GM10266 (cell line): ENCODE data around the gene SH3BP5.

Source experiments
- DNase-seq: peaks from one replicate; pipeline ENCODE4 v3.0.0; 2012; ENCODE audit errors: extremely low spot score
- TF ChIP-seq, protein P1 (sequence below): IDR thresholded peaks from 2 replicates; pipeline ENCODE4 v1.5.1; 2012; ENCODE audit warnings: mild to moderate bottlenecking, low read depth; ENCODE audit not compliant: control insufficient read depth, insufficient read depth; ENCODE audit errors: missing control alignments

Gene SH3BP5, protein sequence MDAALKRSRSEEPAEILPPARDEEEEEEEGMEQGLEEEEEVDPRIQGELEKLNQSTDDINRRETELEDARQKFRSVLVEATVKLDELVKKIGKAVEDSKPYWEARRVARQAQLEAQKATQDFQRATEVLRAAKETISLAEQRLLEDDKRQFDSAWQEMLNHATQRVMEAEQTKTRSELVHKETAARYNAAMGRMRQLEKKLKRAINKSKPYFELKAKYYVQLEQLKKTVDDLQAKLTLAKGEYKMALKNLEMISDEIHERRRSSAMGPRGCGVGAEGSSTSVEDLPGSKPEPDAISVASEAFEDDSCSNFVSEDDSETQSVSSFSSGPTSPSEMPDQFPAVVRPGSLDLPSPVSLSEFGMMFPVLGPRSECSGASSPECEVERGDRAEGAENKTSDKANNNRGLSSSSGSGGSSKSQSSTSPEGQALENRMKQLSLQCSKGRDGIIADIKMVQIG

DNA sequence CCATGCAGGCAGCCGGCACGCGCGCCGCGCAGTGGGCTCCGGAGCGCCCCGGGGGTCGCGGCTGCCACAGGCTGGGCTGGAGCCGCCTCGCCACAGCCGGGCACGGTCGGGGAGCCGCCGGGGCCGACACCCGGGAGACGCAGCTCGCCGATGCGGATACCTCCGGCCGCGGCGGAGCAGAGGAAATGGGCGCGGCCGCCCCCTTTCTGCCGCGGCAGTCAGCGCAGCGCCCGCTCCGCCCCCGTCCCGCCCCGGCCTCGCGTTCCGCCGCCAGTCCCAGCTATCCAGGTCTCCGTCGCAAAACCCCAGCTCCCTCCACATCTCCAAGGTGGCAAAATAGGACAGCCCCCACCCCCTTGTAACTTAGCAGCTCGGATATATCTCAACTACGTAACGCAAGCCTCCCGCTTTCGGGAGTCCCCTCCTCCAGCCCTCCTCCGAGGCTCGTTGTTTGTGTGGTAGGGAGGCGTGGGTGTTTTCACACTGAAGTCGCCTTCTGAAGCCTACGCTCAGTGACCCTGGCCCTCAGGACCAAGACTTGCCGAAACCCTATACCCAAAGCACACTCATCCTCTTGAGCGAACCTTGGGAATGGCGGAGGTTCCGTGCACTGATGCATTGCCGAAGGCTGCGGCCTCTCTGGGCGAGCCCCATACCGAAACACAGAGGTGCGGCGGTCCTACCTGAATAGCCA, at the start of gene SH3BP5:
SH3BP5 (minus strand) TSS at position 182 of the 694 bp plus-strand sequence; CDS start at position 4, 178 bp downstream.
- peak; percentile 86 for DNase-seq
- TF ChIP-seq, protein P1, sequence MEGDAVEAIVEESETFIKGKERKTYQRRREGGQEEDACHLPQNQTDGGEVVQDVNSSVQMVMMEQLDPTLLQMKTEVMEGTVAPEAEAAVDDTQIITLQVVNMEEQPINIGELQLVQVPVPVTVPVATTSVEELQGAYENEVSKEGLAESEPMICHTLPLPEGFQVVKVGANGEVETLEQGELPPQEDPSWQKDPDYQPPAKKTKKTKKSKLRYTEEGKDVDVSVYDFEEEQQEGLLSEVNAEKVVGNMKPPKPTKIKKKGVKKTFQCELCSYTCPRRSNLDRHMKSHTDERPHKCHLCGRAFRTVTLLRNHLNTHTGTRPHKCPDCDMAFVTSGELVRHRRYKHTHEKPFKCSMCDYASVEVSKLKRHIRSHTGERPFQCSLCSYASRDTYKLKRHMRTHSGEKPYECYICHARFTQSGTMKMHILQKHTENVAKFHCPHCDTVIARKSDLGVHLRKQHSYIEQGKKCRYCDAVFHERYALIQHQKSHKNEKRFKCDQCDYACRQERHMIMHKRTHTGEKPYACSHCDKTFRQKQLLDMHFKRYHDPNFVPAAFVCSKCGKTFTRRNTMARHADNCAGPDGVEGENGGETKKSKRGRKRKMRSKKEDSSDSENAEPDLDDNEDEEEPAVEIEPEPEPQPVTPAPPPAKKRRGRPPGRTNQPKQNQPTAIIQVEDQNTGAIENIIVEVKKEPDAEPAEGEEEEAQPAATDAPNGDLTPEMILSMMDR, result peak; percentile 67

DNA sequence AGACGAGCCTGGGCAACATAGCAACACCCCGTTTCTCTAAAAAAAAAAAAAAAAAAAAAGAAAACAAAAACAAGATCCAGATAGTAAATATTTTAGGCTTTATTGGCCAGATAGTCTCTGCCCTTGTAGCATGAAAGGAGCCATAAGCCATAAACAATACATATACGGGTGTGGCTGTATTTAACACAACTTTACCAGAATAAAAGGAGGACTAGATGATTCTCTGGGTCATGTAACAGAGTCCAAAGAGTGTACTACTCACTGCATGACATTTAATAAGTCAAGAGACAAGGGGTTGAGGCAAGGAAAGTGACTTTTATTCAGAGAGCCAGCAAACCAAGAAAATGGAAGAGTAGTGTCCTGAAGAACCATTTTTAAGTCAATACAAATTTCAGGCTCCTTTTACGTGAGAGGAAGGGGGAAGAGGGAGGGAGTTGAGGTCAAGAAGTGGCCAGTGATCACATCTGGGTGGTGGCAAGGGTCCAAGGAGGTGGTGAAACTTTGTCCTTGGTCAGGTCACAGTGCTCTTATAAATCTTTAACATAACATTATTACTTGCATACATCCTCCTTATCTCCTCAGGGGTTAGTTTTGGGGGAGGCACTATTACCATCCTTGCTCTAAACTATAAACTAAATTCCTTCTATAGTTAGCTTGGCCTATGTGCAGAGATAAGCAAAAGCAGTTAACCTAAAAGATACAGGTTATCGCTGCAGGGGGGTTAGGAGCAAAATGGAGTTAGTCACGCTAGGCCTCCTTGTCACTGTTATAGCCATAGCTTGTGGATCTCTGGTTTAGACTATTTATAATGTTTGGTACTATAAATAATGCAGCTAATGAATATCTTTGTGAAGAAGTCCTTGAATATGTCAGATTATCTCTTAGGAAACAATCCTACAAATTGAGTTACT, 48.8 kb upstream of the SH3BP5 start:
- TF ChIP-seq, protein P1, result no peak
- DNase-seq, result no peak

DNA sequence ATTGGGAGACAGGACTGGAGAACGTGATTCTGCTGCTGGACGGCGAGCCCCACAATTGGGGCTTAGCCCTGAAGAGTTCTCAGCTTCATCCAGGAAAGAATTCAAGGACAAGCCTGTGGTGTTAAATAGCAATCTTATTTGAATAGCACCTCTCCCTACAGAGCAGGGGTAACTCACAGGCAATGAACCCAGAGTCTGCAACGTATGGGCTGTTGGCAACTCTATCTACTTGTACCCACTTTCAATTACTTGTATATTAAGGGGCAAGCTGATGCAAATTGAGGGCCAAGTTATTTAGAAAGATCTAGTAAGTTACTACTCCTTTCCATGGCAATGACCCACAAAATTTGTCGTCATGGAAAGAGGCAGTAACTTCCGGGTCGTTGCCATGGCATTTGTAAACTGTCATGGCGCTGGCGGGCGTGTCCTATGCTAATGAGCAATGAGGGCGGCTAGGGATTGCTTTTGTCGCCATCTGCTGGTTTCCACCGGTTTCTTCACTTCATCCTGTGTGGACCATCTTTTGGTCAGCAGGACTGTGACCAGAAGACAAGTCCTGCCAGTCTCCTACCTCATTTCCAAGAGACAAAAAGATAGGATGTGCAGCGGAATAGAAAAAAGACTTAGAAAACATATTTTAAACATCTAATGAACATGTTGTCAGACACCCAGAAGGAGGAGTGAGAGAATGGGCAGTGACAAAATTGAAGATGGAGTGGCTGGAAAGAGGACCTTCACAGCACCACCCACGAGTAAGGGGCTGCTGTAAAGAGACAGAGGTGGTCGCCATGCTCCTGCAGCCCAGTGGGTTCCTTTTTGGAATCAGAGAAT, 45.8 kb upstream of the SH3BP5 start:
- TF ChIP-seq, protein P1, result peak; percentile 74
- DNase-seq, result peak; percentile 74

DNA sequence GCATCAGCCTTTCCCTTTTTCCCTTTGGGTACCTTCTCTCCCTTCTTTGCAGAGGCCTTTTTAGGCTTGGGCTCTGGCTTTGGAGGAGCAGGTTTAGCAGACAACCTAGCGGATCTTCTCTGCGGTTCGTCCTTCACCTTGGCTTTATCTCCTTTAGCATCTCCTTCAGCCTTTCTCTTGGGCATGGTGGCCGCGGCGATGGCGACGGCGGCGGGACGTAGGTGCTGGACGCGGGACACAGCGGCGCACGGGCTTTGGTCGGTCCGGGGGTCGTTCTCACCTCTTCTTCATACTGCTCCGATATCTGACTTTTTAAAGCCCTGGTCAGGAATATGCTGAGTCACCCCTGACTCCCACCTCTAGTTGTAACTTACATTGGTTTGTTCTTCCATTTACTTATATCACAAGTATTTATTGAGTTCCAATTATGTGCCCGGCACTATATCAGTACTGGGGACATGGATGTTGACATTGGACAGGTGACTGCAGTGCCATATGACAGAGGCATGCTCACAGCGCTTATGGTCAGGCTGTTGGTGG, 43.1 kb upstream of the SH3BP5 start:
- DNase-seq, result no peak
- TF ChIP-seq, protein P1, result no peak

DNA sequence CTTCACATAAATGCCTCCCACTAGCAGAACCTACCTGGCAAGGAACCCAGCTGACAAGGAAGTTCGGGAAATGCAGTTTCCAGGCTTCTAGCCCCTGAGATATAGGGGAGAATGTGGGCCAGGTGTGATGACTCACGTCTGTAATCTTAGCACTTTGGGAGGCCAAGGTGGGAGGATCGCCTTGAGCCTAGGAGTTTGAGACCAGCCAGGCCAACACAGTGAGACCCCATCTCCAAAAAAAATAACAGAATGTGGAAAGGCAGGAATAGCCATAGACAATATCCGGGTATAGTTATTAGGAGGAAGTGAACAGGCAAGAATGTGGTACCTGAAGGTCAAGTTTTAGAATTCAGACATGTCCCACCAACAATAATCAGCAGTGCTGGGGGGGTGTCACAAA, 40.5 kb upstream of the SH3BP5 start:
- DNase-seq, result no peak
- TF ChIP-seq, protein P1, result no peak

DNA sequence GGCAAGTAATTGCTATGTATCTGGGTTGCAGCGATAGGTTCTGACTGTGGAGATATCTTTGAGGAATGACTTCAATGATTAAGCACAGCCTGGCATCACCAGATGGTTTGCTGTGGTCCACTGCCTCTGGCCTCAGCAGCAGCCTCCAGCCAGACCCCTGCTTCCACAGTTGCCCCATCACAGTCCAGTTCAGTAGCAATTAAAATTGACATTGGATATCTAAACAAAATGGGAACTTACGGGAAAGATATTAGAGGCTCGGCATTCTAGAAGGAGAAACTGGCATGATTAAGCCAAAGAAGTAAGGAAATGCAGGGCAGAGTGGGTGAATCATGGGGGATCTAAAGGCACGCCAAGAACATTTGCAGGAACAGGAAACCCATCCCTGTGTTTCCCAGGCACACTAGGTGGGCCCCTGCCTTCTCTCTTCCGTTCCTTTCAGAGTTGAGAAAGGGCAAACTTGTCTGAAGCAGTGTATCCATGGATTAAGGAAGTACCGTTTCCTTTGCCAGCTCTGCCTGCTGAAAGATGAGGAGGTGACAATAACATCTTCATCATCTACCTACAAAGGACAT, 36.3 kb upstream of the SH3BP5 start:
- no peak for DNase-seq
- TF ChIP-seq, protein P1, result no peak
